GM04503 (cell line): ENCODE data around the gene CNTNAP2.
"Not testable (repeated sequence)": the region's sequence is repeated elsewhere in the genome, so short reads cannot be mapped to it uniquely, and the experiment has no call there.

ENCODE experiments used
- DNase-seq: peaks from one replicate; pipeline ENCODE4 v3.0.0-alpha.2; 2012; ENCODE audit warnings: low read depth

The CNTNAP2 gene

DNA sequence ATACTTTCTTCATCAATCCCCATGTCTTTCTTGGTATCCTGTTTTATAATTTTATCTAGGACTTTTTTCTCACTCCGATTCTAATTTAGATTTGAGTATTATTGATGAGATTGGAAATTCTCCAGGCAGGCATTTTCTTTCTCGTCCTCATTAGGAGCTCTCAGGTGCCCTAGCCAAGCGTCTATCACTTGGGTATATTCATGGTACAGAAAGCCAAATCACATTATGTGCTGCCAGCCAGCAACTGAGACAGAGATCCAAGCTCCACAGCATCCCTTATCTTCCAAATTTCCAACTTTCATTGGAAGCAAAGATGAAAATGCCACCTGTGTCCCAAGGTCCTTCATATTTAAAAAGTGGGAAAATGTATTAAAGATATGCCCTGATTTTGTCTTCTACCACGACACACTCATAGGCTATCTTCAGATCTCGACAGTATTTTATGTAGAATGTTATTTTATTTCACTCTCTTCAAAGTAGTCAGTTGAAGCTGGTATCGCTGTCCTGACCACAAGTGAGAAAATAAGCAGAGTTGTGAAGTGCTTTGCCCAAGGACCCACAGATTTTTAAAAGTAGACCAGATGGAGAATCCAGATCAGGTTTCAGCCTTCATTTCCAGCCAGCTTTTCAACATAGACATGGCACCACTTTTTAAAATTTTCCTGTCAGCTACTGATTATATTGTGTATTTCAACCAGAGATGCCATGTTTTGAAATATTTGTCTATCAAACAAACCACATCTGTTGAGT, 773.4 kb downstream of the CNTNAP2 start:
- DNase-seq: no peak

DNA sequence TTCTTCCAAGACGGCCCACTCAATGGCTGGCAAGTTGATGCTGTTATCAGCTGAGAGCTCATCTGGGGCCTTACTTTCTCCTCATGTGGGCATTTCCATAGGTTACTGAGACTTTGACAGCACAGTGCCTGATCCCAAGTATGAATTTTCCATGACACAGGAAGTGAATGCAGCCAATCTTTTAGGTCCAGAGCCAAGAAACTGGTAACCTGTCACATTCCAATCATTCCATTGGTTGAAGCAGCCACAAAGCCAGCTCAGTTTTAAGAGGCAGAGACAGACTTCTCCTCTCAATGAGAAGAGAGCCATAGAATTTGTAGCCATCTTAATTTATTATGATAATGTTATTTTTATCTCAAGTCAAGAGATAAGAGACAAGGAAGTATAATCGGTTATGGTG, 775.5 kb downstream of the CNTNAP2 start:
- DNase-seq: no peak

DNA sequence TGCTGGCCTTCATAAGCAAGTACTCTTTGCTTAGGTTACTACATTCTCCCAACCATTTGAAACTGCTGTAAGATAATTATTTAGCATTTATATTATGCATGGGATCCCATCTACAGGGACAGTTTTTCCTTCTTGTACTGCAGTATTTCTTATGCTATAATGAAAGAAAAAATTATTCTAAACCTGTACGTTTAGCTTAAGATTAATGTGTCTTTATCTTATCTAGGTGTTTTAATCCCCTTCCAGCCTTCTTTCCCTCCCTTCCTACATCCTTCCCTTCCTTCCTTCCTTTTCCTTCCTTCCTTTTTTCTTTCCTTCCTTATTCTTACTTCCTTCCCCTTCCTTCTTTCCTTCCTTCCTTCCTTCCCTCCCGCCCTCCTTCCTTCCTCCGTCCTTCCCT, 778.3 kb downstream of the CNTNAP2 start:
- DNase-seq: no peak

DNA sequence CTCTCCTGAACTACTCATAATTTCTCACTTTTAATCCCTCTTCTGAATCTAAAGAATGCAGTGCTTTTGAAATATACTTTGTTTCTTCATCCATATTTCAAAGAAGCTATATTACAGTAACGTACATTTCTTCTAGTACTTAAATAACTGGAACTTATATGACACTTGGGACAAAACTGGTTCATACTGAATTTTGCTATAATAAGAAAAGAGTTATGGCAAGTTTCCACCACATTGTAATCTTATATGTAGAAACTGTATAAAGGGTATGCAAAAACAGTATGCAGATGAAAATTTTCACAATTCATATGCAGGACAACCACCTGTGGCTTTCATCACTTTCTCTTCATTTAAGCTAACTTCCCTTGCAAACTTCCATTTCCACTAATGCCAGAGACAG, 785.7 kb downstream of the CNTNAP2 start:
- DNase-seq: no peak

DNA sequence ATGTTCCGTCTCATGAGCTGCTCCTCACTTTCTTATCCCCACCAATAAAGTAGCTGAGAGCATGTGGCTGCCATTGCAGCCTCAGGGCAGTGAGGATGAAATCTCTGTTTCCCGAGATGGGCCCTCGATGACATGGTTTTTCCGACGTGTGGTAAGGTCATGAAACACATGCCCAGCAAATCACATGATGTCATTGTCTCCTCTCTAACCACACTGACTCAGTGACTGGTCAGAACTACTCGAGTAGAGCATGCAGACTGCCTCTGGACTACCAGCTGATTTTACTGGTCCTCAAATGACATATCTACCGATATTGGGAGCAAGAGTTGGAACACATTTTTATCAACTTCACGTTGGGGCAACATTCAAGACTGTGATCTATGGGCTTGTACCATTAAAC, 786.1 kb downstream of the CNTNAP2 start:
- no peak for DNase-seq

DNA sequence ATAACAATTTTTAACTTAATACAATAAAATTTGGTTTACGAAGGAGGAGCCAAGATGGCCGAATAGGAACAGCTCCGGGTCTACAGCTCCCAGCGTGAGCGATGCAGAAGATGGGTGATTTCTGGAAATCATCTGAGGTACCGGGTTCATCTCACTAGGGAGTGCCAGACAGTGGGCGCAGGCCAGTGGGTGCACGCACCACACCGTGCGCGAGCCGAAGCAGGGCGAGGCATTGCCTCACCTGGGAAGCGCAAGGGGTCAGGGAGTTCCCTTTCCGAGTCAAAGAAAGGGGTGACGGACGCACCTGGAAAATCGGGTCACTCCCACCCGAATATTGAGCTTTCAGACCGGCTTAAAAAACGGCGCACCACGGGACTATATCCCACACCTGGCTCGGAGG, 789.1 kb downstream of the CNTNAP2 start:
- DNase-seq: not testable (repeated sequence)

DNA sequence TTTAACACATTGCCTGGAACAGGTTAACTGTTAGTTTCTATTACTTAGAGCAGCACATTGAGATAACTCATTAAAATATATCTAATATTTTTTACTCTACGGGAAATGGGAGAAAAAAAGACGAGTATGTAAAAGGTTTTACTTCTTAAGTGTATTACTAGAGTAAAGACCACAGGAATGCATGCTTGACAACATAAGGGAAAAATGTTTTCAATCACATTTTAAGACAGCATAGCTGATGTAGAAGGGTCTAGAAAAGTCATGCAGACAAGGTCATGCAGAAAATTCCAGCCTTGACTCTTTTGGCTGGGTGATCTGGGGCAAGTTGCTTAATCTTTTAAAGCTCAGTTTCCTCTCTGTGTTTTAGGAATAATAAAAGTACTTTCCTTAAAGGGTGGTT, 806.2 kb downstream of the CNTNAP2 start:
- no peak for DNase-seq

DNA sequence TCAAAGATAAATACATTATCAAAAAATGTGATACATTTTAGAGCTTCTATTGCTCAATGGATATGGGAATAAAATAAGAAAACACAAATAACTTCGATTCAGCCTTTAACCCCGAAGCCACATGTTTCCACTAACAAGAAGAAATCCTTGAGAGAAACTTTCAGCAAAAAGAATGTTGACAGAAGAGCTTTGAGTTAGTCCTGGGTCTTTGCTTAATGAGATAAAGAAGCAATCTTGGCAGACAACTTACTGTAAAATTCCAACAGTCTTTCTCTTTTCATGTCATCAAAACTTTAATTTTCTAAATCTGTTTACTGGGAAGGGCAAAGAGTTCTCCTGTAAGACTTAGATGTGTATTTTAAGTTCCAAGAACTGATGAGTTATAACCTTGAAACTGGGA, 810.2 kb downstream of the CNTNAP2 start:
- no peak for DNase-seq

DNA sequence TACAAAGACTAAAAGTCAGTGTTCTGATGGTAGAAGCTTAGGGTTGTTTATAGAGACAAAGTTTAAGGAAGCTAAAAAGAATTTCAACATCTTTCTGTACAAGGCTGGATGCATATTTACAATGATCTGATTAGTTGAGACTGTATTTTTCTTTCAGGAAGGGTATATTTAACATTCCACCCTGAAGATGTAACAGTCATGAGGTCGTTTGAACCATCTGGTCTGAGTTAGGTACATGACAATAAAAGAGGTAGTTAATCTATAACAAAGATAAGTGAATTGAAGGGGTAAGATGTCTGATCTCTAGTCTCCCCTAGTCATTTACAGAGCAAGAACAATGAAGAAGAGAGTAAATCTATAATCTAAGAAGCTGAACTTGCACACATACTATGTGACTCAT, 821.2 kb downstream of the CNTNAP2 start:
- no peak for DNase-seq

DNA sequence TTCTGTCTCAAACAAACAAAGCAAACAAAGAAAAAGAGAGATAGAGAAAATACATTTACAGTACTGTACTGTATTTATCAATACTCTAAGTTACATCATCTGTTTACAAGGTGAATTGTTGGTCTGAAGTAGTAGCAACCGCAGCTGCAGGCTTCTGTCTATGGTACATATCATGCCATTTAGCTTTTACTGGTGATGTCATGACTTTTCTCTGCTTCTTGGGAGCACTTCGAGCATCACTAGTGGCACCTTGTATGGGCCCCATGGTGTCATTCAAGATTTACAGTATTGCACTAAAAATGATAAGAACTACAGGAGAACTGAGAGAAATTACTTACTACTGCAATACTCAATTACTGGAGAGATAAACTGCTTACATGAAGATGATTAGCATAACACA, 826.9 kb downstream of the CNTNAP2 start:
- DNase-seq: no peak

DNA sequence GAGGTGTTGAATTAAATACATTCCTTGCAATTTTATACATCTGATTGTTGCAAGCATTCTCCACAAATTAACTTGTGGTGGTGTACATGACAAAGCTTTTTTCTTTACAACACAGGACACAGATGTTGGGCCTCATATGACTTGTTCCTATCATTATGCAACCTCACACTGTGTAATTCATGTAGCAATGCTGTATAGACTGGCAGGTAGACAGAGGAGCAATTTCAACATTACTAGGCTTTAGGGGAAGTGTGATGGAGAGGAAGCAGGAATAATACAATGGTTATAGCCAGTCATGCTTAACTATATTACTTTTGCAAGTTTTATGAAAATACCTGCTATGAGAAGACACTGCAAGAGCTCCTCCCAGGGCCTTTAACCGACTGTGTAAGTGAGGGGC, 832.1 kb downstream of the CNTNAP2 start:
- no peak for DNase-seq

DNA sequence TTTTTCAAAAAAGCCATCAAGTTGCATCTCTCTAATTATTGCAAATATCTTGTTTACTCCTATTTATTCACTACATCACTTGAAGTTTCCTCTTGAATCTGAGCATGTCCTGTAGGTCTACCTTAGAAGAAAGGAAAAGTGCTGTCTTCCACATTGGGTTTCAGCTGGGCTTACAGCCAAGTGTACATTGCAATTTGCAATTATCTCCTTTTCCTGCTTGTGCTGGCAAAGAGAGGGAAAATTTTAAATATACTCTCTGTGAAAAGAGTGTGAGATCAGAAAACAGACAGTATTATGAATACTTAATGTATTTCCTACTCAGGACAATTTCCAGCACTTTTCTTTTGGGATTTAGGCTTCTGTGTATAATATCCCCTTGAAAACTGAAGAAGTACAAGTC, 839.7 kb downstream of the CNTNAP2 start:
- DNase-seq: no peak

DNA sequence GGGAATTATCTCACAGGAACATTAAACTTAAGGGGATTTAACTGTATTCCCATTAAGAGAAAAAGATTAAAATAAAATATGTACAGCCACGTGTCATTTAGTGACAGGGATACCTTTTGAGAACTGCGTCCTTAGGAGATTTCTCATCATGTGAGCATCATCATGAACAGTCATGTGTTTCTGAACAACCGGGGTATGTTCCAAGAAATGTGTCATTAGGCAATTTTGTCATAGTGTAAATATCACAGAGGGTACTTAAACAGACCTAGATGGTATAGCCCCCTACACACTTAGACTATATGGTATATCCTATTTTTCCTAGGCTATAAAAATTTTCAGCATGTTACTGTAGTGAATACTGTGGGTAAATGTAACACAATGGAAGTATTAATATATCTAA, 840.3 kb downstream of the CNTNAP2 start:
- no peak for DNase-seq

DNA sequence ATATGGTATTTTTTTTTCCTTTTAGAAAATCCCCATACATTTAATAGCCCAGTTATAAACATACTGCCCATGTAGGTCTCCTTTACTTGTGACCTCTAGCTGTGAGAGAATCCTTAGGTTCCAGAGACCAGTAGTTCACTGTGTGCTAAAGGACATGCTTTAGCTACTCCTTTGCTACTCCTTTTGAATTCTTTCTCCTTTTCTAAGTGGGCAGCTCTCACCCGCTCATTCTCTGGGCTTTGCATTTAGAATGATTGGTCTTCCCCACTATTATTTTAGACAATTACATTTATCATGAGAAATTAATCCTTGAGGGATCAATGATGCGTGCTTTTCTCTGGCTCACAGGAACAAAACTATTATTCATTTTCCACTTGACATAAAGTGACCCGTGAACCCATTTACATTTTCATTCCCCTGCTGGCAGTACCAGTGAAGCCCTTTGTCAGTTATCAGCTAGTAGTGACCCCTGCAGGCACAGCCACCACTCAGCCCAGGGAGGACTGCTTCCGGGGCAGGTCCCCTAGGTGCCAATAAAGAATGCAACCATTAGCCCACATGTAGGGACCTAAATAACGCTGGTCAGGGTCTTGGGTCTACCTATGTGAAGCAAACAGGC, 844.3 kb downstream of the CNTNAP2 start:
- no peak for DNase-seq

DNA sequence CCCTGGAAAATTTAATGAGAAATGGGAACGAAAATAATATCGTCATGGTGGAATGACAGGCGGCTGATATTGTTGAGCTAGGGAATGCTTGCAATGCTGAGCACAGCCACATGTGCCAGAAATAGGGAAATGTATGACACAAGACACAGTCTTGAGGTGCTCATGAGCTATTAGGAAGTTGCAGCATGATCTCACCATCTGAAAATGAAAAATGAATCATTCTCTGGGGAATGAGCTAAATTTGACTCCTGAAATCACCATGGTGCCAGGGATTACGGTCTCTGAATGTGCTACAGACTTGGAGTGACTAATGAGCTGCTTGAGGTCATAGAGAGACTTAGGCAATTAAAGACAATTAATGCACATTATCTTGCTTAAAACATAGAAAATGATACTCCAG, 845.0 kb downstream of the CNTNAP2 start:
- DNase-seq: peak; percentile 70

DNA sequence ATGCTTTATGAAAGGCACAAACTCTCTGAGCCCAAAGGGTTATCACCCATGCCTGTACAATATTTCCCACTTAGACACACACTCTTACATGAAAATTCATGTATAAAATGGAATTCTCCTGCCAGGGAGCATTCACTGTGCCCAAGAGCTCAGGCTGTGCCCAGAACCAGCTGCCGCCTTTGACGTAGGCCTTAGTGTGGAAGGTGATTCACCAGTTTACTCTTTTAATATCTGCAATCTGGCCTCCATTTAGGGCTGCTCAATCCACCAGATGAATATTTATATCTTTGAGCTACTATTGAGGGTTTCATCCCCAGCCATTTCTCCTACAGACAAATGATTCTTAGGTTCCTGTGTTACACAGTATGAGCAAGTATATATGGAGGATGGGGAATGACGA, 849.7 kb downstream of the CNTNAP2 start:
- DNase-seq: no peak

DNA sequence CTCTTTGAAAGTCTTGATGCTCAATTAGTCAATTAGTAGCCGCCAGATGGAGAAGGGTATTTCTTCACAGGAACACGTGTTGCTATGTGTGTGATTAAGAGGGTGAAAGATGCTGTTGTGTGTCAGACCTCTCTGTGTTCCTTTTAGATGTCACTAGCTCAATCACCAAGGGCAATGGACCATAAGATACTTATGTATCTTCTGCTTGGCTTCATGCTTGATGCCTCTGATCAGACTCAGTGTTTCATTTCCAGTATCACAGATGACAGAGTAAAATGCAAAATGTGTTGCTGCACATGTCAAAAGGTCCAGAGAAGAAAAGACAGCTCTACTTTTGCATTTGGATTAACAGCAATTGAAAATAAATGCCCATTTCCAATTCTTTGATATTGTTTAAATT, 865.9 kb downstream of the CNTNAP2 start:
- DNase-seq: no peak

DNA sequence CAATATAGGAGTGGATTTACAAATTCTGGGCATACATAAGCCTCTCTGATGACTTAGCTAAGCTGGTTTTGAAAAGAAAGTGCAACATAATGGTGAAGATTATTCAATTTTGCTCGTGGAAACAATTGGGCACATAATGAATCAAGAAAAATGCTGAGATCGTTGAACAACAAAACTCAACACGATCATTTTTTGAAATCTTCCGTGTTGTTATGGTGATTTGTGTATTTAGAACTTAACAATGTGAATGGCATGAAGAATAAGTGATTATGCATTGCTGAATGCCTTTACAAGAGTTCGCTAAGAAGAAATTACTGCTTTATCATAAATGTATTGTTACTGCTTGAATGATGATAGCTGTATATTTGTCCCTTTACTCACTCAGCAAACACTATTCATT, 875.0 kb downstream of the CNTNAP2 start:
- no peak for DNase-seq

DNA sequence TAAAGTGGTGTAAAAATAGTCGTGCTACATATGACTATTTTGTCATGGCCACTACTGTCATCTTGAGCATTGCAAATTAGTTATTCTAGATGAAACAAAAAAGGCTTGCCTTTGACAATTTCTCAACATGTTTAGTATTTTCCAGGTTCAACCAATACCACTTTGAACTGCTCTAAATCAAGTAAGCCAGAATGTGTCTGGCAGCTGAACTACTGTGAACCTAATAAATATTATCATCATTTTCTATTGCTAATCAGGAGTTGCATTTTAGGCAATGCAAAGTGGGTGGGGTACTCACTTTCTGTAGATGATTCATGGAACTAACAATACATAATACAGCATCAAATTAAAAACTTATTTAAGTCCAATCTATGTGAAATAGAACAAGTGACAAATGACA, 877.2 kb downstream of the CNTNAP2 start:
- no peak for DNase-seq

DNA sequence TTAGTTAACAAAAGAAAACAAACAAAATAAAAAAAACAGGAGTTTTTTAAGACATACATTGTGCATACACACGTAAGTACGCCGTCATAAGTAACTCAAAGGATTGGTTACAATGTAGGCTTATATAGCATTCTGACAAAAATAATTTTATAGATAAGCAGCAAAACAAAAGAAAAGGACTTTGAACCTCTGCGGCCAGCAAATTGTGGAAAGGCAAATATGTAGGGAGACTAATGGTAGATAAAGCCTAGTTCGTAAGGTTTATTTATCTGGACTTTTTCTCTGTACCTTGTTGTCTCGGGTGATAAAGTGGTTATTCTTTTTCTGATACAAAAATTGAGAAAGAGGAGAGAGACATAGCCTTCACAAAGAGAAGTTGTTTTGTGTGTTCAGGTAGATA, 891.9 kb downstream of the CNTNAP2 start:
- DNase-seq: no peak

DNA sequence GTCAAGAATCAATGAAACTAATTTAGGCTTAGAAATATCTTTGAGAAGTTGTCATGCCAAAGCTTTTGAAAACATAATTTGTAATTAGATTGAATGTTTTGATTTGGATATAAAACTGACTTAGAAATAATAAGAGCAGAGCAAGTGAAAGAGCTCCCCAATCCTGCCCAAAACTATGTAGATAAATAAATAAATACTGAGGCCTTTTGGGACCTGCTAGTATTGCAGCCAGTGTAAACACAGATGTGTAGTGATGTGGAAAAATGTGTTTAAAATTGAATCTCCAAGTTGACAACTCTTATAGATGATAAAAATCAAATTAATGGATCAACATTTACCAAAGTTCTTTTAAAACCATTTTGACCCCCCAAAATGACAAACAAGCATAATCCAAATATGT, 896.1 kb downstream of the CNTNAP2 start:
- no peak for DNase-seq

DNA sequence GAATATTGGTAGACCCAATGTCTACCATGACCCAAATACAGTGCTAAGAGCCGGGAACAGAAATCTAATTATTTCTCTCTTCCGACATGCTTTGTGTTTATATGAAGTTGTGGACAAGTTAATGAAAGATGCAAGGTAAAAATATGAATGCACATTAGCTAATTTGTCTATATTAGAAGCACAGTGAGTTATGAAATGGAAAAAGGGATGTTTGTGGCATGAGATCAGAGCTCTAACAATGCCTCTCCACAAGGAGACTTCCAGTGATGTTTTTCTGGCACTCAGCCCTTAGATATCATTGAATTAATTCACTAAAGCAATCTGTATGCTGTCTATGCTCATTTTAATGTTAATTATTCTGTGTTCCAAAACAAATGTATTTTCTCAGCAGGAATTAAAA, 897.2 kb downstream of the CNTNAP2 start:
- DNase-seq: no peak

DNA sequence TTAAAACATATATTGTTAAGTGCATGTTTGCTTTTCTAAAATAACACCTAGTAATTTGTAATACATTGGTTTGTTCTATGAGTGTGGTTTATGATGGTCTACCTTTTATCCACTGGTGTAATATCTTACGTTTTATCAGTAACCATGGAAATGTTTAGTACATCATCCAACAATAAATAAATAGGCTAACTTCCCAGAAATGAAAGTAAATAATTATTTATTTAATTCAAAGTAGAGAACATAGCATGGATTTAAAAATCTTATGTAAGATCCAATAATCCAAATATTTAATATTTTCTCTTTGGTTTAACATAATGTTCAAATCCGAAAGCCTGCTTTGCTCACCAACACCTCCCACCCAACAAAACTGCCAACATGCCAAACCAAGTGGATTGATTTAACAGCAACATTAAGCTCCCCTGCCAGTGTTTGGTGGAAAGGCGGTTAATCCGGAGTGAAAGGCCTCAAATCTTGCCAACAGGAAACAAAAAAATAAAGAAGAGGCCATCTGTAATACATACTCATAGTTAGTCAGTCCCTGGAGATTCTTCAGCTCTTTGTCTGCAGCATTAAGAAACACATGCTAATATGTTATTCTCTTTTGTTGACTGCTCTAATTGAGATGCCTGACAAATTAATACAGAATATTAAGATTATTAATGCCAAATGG, 897.8 kb downstream of the CNTNAP2 start:
- DNase-seq: no peak

DNA sequence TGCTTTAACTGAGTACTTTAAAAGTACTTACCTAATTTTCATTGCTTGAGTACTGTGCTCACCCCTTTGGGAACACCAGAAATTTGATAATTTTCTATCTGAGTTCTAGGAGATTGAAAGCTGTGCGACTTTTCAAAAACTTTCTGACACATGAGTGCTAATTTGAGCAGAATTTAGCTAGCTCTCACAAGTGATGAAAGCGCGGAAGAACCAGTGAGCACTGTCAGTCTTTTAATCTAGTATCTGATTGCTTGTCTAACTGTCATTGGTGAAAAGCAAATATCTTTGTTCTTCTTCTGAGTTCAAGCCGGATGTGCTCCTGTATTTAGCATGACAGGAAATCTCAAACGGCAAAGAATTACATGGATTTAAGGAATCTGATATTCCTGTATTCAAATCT, 899.4 kb downstream of the CNTNAP2 start:
- DNase-seq: no peak
